Brain microvascular endothelial cell (primary cell): ENCODE results near the gene CCDC158.

Experiments
- DNase-seq: peaks from one replicate; pipeline ENCODE4 v3.0.0-alpha.2; 2020
- H3K27ac ChIP-seq: fragments of 250-450 bp; sonication (Bioruptor Pico); 2 replicates; pipeline ENCODE4 v1.5.1; 2020; ENCODE audit warnings: mild to moderate bottlenecking, moderate library complexity
- H3K27me3 ChIP-seq: fragments of 250-450 bp; sonication (Bioruptor Pico); replicated peaks from 2 replicates; pipeline ENCODE4 v1.5.1; 2020; ENCODE audit warnings: mild to moderate bottlenecking
- H3K36me3 ChIP-seq: fragments of 250-450 bp; sonication (Bioruptor Pico); replicated peaks from 2 replicates; pipeline ENCODE4 v1.5.1; 2020; ENCODE audit warnings: mild to moderate bottlenecking
- H3K4me3 ChIP-seq: 2 replicates; pipeline ENCODE4 v1.5.1; 2011; ENCODE audit warnings: low read depth, mild to moderate bottlenecking, control low read depth, low read length, moderate library complexity
- CTCF ChIP-seq: IDR thresholded peaks from 2 replicates; pipeline ENCODE4 v1.5.1; 2011; ENCODE audit warnings: low read depth, mild to moderate bottlenecking, moderate library complexity, low read length, control low read depth, inconsistent platforms; ENCODE audit errors: missing control alignments
- in situ Hi-C: cut with HindIII; loops from 2 replicates; pipeline ENCODE4 v1.10.0; 2017; ENCODE audit warnings: low sequenced_read_pairs, low pct_ligation_motif_present

The CCDC158 gene

GRCh38 chr4:76311896-76312331, 109.0 kb downstream of the CCDC158 start:
- in situ Hi-C loops = no loop called here
- DNase-seq = no peak
- no peak for TF ChIP-seq CTCF
- Histone ChIP-seq H3K27me3 (no peaks in the 10 kb centered on the region), H3K36me3 (no peaks in the 10 kb centered on the region), H3K4me3 (no peak overlapping the region), H3K27ac (no peak overlapping the region)

GRCh38 chr4:76310683-76311082, 110.3 kb downstream of the CCDC158 start:
- in situ Hi-C loops = no loop called here
- no peak overlapping the region for H3K27ac ChIP-seq
- no peak for TF ChIP-seq CTCF

GRCh38 chr4:76309939-76310550, 110.9 kb downstream of the CCDC158 start:
- H3K27ac ChIP-seq = no peak overlapping the region
- no peak overlapping the region for H3K4me3 ChIP-seq
- no peak for TF ChIP-seq CTCF
- H3K27me3 ChIP-seq = no peaks in the 10 kb centered on the region
- in situ Hi-C loops = no loop called here
- no peaks in the 10 kb centered on the region for H3K36me3 ChIP-seq
- DNase-seq = no peak

More at GRCh38 chr4:76310683-76311082, 110.3 kb downstream of the CCDC158 start:
- Histone ChIP-seq H3K36me3 (no peaks in the 10 kb centered on the region), H3K4me3 (no peak overlapping the region), H3K27me3 (no peaks in the 10 kb centered on the region)
- DNase-seq = no peak

GRCh38 chr4:76308548-76308947, 112.4 kb downstream of the CCDC158 start:
- TF ChIP-seq CTCF = no peak
- no peaks in the 10 kb centered on the region for H3K27me3 ChIP-seq
- DNase-seq = no peak
- in situ Hi-C loops = no loop called here
- no peaks in the 10 kb centered on the region for H3K36me3 ChIP-seq
- no peak overlapping the region for H3K27ac ChIP-seq
- H3K4me3 ChIP-seq = no peak overlapping the region

- no peak for TF ChIP-seq CTCF
- Histone ChIP-seq H3K27ac (no peak overlapping the region), H3K4me3 (peak overlapping the region; percentile 77), H3K36me3 (no peaks in the 10 kb centered on the region), H3K27me3 (no peaks in the 10 kb centered on the region)
- in situ Hi-C loops = no loop called here
- DNase-seq = no peak
Measured at GRCh38 chr4:76307660-76308014, 113.3 kb downstream of the CCDC158 start.
